ENCODE data around the gene TMEM273. TPM values are rescaled to one million over a fixed set of nuclear protein-coding genes. Genes with fewer than 3 reads are reported as not detected.

The TMEM273 gene
- total RNA-seq, 1 donor from 2014 or later, result not detected

GRCh38 chr10:49213211-49213610 is 25.0 kb upstream of the TMEM273 start:
- Mint-ChIP-seq H3K4me1 (ENCODE audit: unreplicated experiment) (no peaks in the 10 kb centered on the region), H3K27ac (no peak overlapping the region), H3K4me3 (no peak overlapping the region), H3K36me3 (no peaks in the 10 kb centered on the region), H3K27me3 (peaks cover 29% of the 10 kb centered on the region), H3K9me3 (no peaks in the 10 kb centered on the region)
- no peak for DNase-seq (ENCODE audit: extremely low spot score, unreplicated experiment)
- no peak for TF ChIP-seq CTCF (conservative IDR thresholded peaks at IDR 0.05)

- H3K4me3 Mint-ChIP-seq, result no peak overlapping the region
- H3K9me3 Mint-ChIP-seq, result no peaks in the 10 kb centered on the region
- H3K27ac Mint-ChIP-seq, result no peak overlapping the region
- H3K4me1 Mint-ChIP-seq (ENCODE audit: unreplicated experiment), result no peaks in the 10 kb centered on the region
- no peak for DNase-seq (ENCODE audit: extremely low spot score, unreplicated experiment)
- peaks cover 29% of the 10 kb centered on the region for H3K27me3 Mint-ChIP-seq
- TF ChIP-seq CTCF (conservative IDR thresholded peaks at IDR 0.05), result no peak
- no peaks in the 10 kb centered on the region for H3K36me3 Mint-ChIP-seq
Observed at GRCh38 chr10:49212783-49213182, 24.6 kb upstream of the TMEM273 start.

GRCh38 chr10:49212076-49212475 is 23.9 kb upstream of the TMEM273 start:
- H3K9me3 Mint-ChIP-seq, result no peaks in the 10 kb centered on the region
- H3K27me3 Mint-ChIP-seq, result peaks cover 25% of the 10 kb centered on the region
- H3K4me3 Mint-ChIP-seq, result no peak overlapping the region
- H3K36me3 Mint-ChIP-seq, result no peaks in the 10 kb centered on the region
- no peak for TF ChIP-seq CTCF (conservative IDR thresholded peaks at IDR 0.05)
- H3K27ac Mint-ChIP-seq, result no peak overlapping the region
- no peaks in the 10 kb centered on the region for H3K4me1 Mint-ChIP-seq (ENCODE audit: unreplicated experiment)
- DNase-seq (ENCODE audit: extremely low spot score, unreplicated experiment), result no peak

- Mint-ChIP-seq H3K27ac (no peak overlapping the region), H3K27me3 (peaks cover 26% of the 10 kb centered on the region), H3K9me3 (peaks cover 2% of the 10 kb centered on the region)
Observed at GRCh38 chr10:49208996-49209395, 20.8 kb upstream of the TMEM273 start.

GRCh38 chr10:49207936-49208487 is 19.8 kb upstream of the TMEM273 start:
- H3K27ac Mint-ChIP-seq, result no peak overlapping the region
- H3K4me1 Mint-ChIP-seq (ENCODE audit: unreplicated experiment), result no peaks in the 10 kb centered on the region

More at GRCh38 chr10:49208996-49209395, 20.8 kb upstream of the TMEM273 start:
- no peak for TF ChIP-seq CTCF (conservative IDR thresholded peaks at IDR 0.05)
- H3K36me3 Mint-ChIP-seq, result no peaks in the 10 kb centered on the region
- no peaks in the 10 kb centered on the region for H3K4me1 Mint-ChIP-seq (ENCODE audit: unreplicated experiment)
- no peak for DNase-seq (ENCODE audit: extremely low spot score, unreplicated experiment)
- no peak overlapping the region for H3K4me3 Mint-ChIP-seq

More at GRCh38 chr10:49207936-49208487, 19.8 kb upstream of the TMEM273 start:
- no peak for TF ChIP-seq CTCF (conservative IDR thresholded peaks at IDR 0.05)
- Mint-ChIP-seq H3K9me3 (peaks cover 5% of the 10 kb centered on the region), H3K27me3 (peaks cover 29% of the 10 kb centered on the region), H3K4me3 (no peak overlapping the region), H3K36me3 (no peaks in the 10 kb centered on the region)
- no peak for DNase-seq (ENCODE audit: extremely low spot score, unreplicated experiment)

All from type B pancreatic cell (in vitro differentiated cells).